MM.1S (cell line): ENCODE data around the gene CTCFL.

Source experiments
- DNase-seq: peaks from one replicate; pipeline ENCODE4 v3.0.0-alpha.2; 2015
- H2AFZ ChIP-seq: fragments of 300-600 bp; sonication (generic); 2 replicates; pipeline ENCODE4 v1.6.0; 2016; ENCODE audit warnings: antibody characterized with exemption, low read length
- H3F3A ChIP-seq: fragments of 300-600 bp; sonication (generic); 2 replicates; pipeline ENCODE4 v1.6.1; 2016; ENCODE audit warnings: mild to moderate bottlenecking, antibody characterized with exemption, low read length, moderate library complexity, mixed read lengths; ENCODE audit not compliant: insufficient read depth
- H3K27ac ChIP-seq: fragments of 300-600 bp; sonication (generic); 2 replicates; pipeline ENCODE4 v1.5.1; 2016; ENCODE audit warnings: mild to moderate bottlenecking, low read length
- H3K27me3 ChIP-seq: fragments of 300-600 bp; sonication (generic); replicated peaks from 2 replicates; pipeline ENCODE4 v1.6.0; 2016; ENCODE audit warnings: low read length; ENCODE audit not compliant: insufficient read depth
- H3K36me3 ChIP-seq: fragments of 300-600 bp; sonication (generic); replicated peaks from 2 replicates; pipeline ENCODE4 v1.6.1; 2016; ENCODE audit warnings: mild to moderate bottlenecking, low read length, mixed read lengths; ENCODE audit not compliant: insufficient read depth
- H3K4me1 ChIP-seq: fragments of 300-600 bp; sonication (generic); 2 replicates; pipeline ENCODE4 v1.6.1; 2016; ENCODE audit warnings: low read length, mixed read lengths
- H3K4me2 ChIP-seq: fragments of 300-600 bp; sonication (generic); 2 replicates; pipeline ENCODE4 v1.6.0; 2016; ENCODE audit warnings: low read depth, low read length
- H3K4me3 ChIP-seq: fragments of 300-600 bp; sonication (generic); 2 replicates; pipeline ENCODE4 v1.5.1; 2016; ENCODE audit warnings: low read length, mixed read lengths
- H3K79me2 ChIP-seq: fragments of 300-600 bp; sonication (generic); 2 replicates; pipeline ENCODE4 v1.6.1; 2016; ENCODE audit warnings: mixed run types, low read length, mixed read lengths
- H3K9ac ChIP-seq: fragments of 300-600 bp; sonication (generic); 2 replicates; pipeline ENCODE4 v1.6.1; 2016; ENCODE audit warnings: low read length, mixed read lengths
- H3K9me2 ChIP-seq: fragments of 300-600 bp; sonication (generic); replicated peaks from 2 replicates; pipeline ENCODE4 v1.6.1; 2016; ENCODE audit warnings: mild to moderate bottlenecking, low read length, mixed read lengths; ENCODE audit not compliant: insufficient read depth
- H3K9me3 ChIP-seq: fragments of 300-600 bp; sonication (generic); replicated peaks from 2 replicates; pipeline ENCODE4 v1.6.1; 2016; ENCODE audit warnings: mild to moderate bottlenecking, low read length, mixed read lengths; ENCODE audit not compliant: insufficient read depth
- H4K20me1 ChIP-seq: fragments of 300-600 bp; sonication (generic); 2 replicates; pipeline ENCODE4 v1.6.1; 2016; ENCODE audit warnings: mild to moderate bottlenecking, low read length, moderate library complexity, mixed read lengths; ENCODE audit not compliant: insufficient read depth
- CTCF ChIP-seq: fragments of 300-600 bp; sonication (generic); IDR thresholded peaks from 2 replicates; pipeline ENCODE4 v1.5.1; 2016; ENCODE audit warnings: antibody characterized with exemption, low read length, mixed read lengths
- EZH2 ChIP-seq: fragments of 300-600 bp; sonication (generic); optimal IDR thresholded peaks from 2 replicates; pipeline ENCODE3; 2017; ENCODE audit warnings: low read depth, mild to moderate bottlenecking, antibody characterized with exemption, low read length, mixed read lengths
- EZH2phosphoT487 ChIP-seq: fragments of 300-600 bp; sonication (generic); IDR thresholded peaks from 2 replicates; pipeline ENCODE4 v1.6.1; 2018; ENCODE audit warnings: antibody characterized with exemption, low read length

Gene CTCFL

DNA sequence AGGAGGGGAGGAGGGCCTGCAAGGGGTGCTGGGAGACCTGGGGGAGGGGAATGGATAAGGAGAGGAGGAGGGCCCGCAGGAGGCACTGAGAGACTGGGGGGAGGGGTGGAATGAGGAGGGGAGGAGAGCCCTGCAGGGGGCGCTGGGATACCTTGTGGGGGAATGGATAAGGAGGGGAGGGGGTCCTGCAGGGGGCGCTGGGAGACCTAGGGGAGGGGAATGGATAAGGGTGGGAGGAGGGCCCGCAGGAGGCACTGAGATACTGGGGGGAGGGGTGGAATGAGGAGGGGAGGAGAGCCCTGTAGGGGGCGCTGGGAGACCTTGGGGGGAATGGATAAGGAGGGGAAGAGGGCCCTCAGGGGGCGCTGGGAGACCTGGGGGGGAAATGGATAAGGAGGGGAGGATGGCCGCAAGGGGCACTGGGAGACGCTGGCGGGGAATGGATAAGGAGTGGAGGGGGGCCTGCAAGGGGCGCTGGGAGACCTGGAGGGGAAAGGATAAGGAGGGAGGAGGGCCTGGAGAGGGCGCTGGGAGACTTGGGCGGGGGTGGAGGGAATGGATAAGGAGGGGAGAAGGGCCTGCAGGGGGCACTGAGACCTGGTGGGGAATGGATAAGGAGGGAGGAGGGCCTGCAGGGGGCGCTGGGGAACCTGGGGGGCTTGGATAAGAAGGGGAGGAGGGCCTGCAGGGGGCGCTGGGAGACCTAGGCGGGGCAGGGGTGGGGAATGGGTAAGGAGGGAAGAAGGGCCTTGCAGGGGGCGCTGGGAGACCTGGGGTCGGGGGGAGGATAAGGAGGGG is 1.3 kb upstream of the CTCFL start:
- Histone ChIP-seq H3K9ac (no peak overlapping the region), H3K4me2 (no peak overlapping the region), H3K4me3 (no peak overlapping the region), H3K36me3 (no peaks in the 10 kb centered on the region), H4K20me1 (no peaks in the 10 kb centered on the region), H3K9me2 (no peaks in the 10 kb centered on the region), H3F3A (no peaks in the 10 kb centered on the region), H2AFZ (no peak overlapping the region), H3K79me2 (no peaks in the 10 kb centered on the region), H3K27me3 (peaks cover 15% of the 10 kb centered on the region; the same call in 1 of the 2 replicates), H3K9me3 (no peaks in the 10 kb centered on the region), H3K4me1 (peaks cover 7% of the 10 kb centered on the region; the same call in 1 of the 2 replicates), H3K27ac (no peak overlapping the region)
- no peak; the same call in 1 of the 2 replicates for TF ChIP-seq CTCF
- TF ChIP-seq EZH2 = no peak
- no peak for TF ChIP-seq EZH2phosphoT487
- DNase-seq = no peak

GRCh38 chr20:57525328-57526086 is 567 bp upstream of the CTCFL start:
- peaks cover 13% of the 10 kb centered on the region; the same call in 1 of the 2 replicates for H3K4me1 ChIP-seq
- no peaks in the 10 kb centered on the region for H3K9me3 ChIP-seq
- H3K79me2 ChIP-seq = no peaks in the 10 kb centered on the region
- no peak overlapping the region for H3K27ac ChIP-seq
- H3K36me3 ChIP-seq = no peaks in the 10 kb centered on the region
- H3K9ac ChIP-seq = no peak overlapping the region
- TF ChIP-seq EZH2phosphoT487 (no peak), CTCF (no peak), EZH2 (no peak)
- no peak for DNase-seq
- H2AFZ ChIP-seq = no peak overlapping the region
- H3K4me2 ChIP-seq = no peak overlapping the region
- no peaks in the 10 kb centered on the region for H4K20me1 ChIP-seq
- H3K9me2 ChIP-seq = no peaks in the 10 kb centered on the region
- H3K27me3 ChIP-seq = peaks cover 13% of the 10 kb centered on the region; the same call in 1 of the 2 replicates
- no peaks in the 10 kb centered on the region for H3F3A ChIP-seq
- H3K4me3 ChIP-seq = no peak overlapping the region

DNA sequence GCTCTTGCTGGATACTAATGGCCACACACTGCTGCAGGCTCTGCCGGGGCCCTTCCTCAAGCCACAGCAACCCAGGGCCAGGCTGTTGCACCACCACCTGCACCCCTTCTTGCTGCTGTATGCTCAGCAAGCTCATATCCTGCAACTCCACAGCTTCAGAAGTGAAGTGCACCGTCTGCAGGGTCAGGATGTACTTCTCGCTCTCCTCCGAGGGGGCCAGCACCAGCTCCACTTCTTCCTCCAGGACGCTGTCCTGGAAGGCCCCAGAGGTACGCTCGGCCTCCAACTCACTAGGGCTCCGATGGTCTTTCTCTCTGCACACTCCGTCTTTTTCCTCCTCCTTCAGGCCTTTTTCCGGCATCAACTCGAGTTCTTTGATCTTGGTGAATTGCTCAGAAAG is 1.2 kb downstream of the CTCFL start:
- Histone ChIP-seq H3K9ac (no peak overlapping the region), H3K27ac (no peak overlapping the region), H4K20me1 (no peaks in the 10 kb centered on the region), H3K27me3 (peaks cover 10% of the 10 kb centered on the region; the same call in 1 of the 2 replicates), H3K36me3 (no peaks in the 10 kb centered on the region), H3K79me2 (no peaks in the 10 kb centered on the region), H3K9me3 (no peaks in the 10 kb centered on the region), H3K4me3 (no peak overlapping the region), H3K9me2 (no peaks in the 10 kb centered on the region), H3K4me2 (no peak overlapping the region), H3F3A (no peaks in the 10 kb centered on the region), H3K4me1 (peaks cover 13% of the 10 kb centered on the region; the same call in 1 of the 2 replicates), H2AFZ (no peak overlapping the region)
- no peak for DNase-seq
- TF ChIP-seq CTCF (no peak), EZH2 (no peak), EZH2phosphoT487 (no peak)
